GM21526 (cell line): ENCODE results near the gene MSH3.
"Not testable (repeated sequence)": the region's sequence is repeated elsewhere in the genome, so short reads cannot be mapped to it uniquely, and the experiment has no call there.

ENCODE experiments used
- ATAC-seq: cut with Tn5 transposase; IDR thresholded peaks from one replicate; pipeline ENCODE4 v1.9.1; 2021; ENCODE audit warnings: moderate library complexity; ENCODE audit not compliant: unreplicated experiment, low FRiP score

MSH3 gene

GRCh38 chr5:80705216-80705769 lies 50.8 kb downstream of the MSH3 start:
- ATAC-seq, result no peak

GRCh38 chr5:80705801-80706200 lies 51.3 kb downstream of the MSH3 start:
- ATAC-seq, result no peak

GRCh38 chr5:80706835-80707447 lies 52.5 kb downstream of the MSH3 start:
- ATAC-seq, result no peak

- no peak for ATAC-seq
These were observed 53.2 kb downstream of the MSH3 start for GRCh38 chr5:80707645-80708044.

- no peak for ATAC-seq
These were observed 56.8 kb downstream of the MSH3 start for GRCh38 chr5:80711216-80711615.

GRCh38 chr5:80711938-80712337 lies 57.5 kb downstream of the MSH3 start:
- ATAC-seq, result no peak

- no peak for ATAC-seq
These were observed 58.5 kb downstream of the MSH3 start for GRCh38 chr5:80712919-80713318.

- ATAC-seq, result no peak
These were observed 59.2 kb downstream of the MSH3 start for GRCh38 chr5:80713631-80714030.

GRCh38 chr5:80714570-80715298 lies 60.3 kb downstream of the MSH3 start:
- no peak for ATAC-seq

- ATAC-seq, result no peak
These were observed 61.4 kb downstream of the MSH3 start for GRCh38 chr5:80715887-80716286.

GRCh38 chr5:80720181-80720580 lies 65.7 kb downstream of the MSH3 start:
- no peak for ATAC-seq

- ATAC-seq, result no peak
These were observed 68.5 kb downstream of the MSH3 start for GRCh38 chr5:80722916-80723315.

GRCh38 chr5:80725446-80725845 lies 71.0 kb downstream of the MSH3 start:
- ATAC-seq, result no peak

- no peak for ATAC-seq
These were observed 82.3 kb downstream of the MSH3 start for GRCh38 chr5:80736730-80737129.

- ATAC-seq, result no peak
These were observed 84.0 kb downstream of the MSH3 start for GRCh38 chr5:80738466-80738865.

GRCh38 chr5:80739057-80739456 lies 84.6 kb downstream of the MSH3 start:
- no peak for ATAC-seq

GRCh38 chr5:80739496-80739895 lies 85.0 kb downstream of the MSH3 start:
- no peak for ATAC-seq

GRCh38 chr5:80739898-80740297 lies 85.4 kb downstream of the MSH3 start:
- ATAC-seq, result no peak

GRCh38 chr5:80740488-80740887 lies 86.0 kb downstream of the MSH3 start:
- ATAC-seq, result not testable (repeated sequence)

GRCh38 chr5:80740999-80741398 lies 86.5 kb downstream of the MSH3 start:
- ATAC-seq, result no peak

GRCh38 chr5:80744149-80744548 lies 89.7 kb downstream of the MSH3 start:
- ATAC-seq, result no peak

GRCh38 chr5:80745490-80745889 lies 91.0 kb downstream of the MSH3 start:
- ATAC-seq, result no peak
